RPMI7951 (cell line): ENCODE measurements around the gene ATG4B. TPM values are rescaled to one million over a fixed set of nuclear protein-coding genes. Genes with fewer than 3 reads are reported as not detected.

Experiments used
- DNase-seq: peaks from one replicate; pipeline ENCODE4 v3.0.0-alpha.2; 2012; ENCODE audit warnings: low read depth
- total RNA-seq: library from RNA; depleted of rRNA; stranded (reverse); fragments of >200 nt; shearing (Covaris generic); gene quantifications from 2 replicates; pipeline ENCODE4 v1.2.3, GENCODE V29; 2014; rRNA removed

Gene ATG4B
- total RNA-seq, 1 experiment from 2014 or later, result 79.8 TPM

- no peak for DNase-seq
These were observed 52.8 kb downstream of the ATG4B start for GRCh38 chr2:241690202-241690717.

- DNase-seq, result peak; percentile 46
These were observed 55.0 kb downstream of the ATG4B start for GRCh38 chr2:241692448-241692847.

DNA sequence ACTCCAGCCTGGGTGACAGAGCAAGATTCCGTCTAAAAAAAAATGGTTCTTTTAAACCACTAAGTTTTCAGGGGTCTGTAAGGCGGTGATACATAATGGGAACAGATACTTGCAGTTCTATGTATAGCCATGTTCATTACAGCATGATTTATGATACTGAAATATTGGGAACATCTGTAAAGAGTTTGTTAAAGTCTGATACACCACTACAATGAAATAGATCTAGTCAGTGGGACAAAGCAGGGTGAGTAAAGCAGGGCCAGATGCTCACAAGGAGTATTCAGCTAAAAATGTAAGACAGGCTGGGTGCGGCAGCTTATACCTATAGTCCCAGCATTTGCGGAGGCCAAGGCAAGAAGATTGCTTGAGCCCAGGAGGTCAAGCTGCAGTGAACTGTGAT lies 58.2 kb downstream of the ATG4B start:
- DNase-seq, result no peak

DNA sequence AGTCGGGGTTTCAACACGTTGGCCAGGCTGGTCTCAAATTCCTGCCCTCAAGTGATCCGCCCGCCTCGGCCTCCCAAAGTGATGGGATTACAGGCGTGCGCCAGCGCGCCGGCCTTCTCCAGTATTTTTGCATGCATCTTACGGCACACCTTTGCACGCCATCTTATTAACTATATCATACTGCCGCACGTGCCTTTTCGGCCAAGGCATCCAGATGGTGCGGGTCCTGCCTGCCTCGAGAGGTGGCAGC lies 63.6 kb downstream of the ATG4B start:
- no peak for DNase-seq

DNA sequence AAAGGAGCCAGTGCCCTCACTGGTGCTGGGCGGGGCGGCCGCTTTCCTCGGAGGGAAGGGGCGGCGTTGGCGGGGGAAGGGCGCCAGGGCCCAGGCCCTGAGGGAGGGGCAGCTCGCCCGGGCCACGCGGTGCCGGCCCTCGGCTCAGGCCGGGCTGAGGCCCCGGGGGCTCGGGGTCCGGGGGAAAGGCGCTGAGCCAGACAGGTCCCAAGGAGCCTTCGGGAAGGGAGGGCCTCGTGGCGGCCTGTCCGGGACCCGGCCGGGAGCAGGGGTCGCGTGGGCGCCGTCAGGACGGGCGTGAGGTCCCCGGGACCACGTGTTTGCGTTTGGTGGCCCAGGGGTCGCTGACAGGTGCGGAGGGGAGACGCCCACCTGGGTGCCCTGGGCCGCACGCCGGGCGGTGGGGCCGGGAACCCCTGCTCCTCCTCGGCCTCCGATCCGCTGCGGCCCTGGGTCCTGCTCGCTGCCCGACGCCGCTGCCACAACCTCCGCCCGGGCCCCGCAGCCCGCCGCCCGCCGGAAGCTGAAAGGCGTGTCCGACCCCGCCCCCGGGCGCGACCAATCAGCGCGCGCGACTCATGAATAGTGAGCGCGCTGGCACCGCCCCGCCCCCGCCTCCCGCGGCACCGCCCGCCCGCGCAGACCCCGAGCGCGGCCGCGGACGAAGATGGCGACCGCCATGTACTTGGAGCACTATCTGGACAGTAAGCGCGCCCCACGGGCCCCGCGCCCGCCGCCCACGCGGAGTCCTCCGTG lies 64.1 kb downstream of the ATG4B start, which contains the start of gene ING5:
TSS of gene ING5 (plus strand) at position 641 of the 756 bp plus-strand sequence. CDS start at position 668, 27 bp downstream.
- peak; percentile 91 for DNase-seq

- peak; percentile 72 for DNase-seq
These were observed 64.9 kb downstream of the ATG4B start for GRCh38 chr2:241702155-241703031.

- peak; percentile 31 for DNase-seq
These were observed 65.6 kb downstream of the ATG4B start for GRCh38 chr2:241703032-241703604.

DNA sequence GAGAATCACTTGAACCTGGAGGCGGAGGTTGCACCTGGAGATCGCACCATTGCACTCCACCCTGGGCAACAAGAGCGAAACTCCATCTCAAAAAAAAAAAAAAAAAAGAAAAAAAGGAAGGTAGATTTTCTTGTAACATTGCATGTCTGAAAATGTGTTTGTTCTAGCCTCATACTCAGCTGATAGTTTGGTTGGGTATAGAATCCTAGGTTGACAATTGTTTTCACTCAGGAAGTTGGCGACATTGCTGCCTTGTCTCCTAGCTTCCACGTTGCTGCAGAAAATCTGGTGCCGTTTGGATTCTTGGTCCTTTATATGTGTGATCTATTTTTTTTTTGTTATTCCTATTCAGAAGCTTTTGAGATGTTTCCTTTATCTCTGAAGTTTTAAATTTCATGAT lies 69.0 kb downstream of the ATG4B start:
- DNase-seq, result no peak

DNA sequence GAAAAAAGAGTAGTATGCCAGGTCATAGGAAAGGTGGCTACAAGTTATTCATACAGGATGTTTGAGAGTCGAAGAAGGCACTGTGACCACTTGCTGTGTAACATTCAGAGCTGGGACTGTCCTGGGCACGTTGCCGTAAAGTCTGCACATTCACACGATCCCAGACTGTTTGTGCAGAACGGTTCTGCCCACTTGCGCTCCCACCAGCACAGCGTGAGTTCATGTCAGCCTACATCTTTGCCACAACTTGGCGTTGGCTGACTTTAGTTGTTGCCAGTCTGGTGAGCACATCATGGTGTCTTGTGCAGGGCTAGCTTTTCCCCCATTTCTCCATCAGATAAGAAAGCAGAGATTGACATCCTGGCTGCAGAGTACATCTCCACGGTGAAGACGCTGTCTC lies 71.4 kb downstream of the ATG4B start:
- DNase-seq, result no peak

- DNase-seq, result no peak
These were observed 81.6 kb downstream of the ATG4B start for GRCh38 chr2:241719093-241719492.

DNA sequence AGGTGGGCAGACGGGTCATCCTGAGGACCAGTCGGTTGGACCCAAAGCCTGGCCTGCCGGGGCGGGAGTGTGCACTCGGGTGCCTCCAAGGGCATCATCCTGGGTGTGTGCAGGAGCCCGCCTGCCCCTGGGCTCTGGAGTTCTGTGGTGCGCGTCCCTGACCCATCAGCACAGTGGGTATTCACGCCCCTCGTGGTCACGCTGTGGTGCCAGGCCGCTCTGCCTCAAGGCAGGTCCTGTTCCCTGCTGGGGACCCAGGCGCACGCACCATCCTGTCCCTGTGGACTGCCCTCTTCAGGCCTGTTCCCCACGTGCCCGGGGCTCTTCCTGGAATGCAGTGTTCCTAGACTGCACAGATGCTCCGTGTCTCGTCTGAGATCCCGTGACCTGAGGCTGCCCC lies 82.6 kb downstream of the ATG4B start:
- no peak for DNase-seq

GRCh38 chr2:241720560-241720959 lies 83.1 kb downstream of the ATG4B start:
- DNase-seq, result no peak

GRCh38 chr2:241721852-241722251 lies 84.4 kb downstream of the ATG4B start:
- no peak for DNase-seq

GRCh38 chr2:241722896-241723454 lies 85.5 kb downstream of the ATG4B start:
- DNase-seq, result no peak

Other genes starting within 250 kb of the ATG4B start
- 158 and 188 TPM in 2 replicates for gene STK25, start 129.1 kb upstream of the ATG4B start, total RNA-seq
- 13.1 and 13.2 TPM in 2 replicates for gene BOK, start 78.9 kb upstream of the ATG4B start, total RNA-seq
- gene THAP4, start 535 bp upstream of the ATG4B start, total RNA-seq, result 33.0 and 33.5 TPM in 2 replicates
- gene DTYMK, start 49.1 kb downstream of the ATG4B start, total RNA-seq, result 155 and 173 TPM in 2 replicates
- 10.7 and 24.9 TPM in 2 replicates for gene ING5, start 64.3 kb downstream of the ATG4B start, total RNA-seq
- gene D2HGDH, start 96.9 kb downstream of the ATG4B start, total RNA-seq, result 5.6 and 15.4 TPM in 2 replicates
- gene GAL3ST2, start 139.1 kb downstream of the ATG4B start, total RNA-seq, result not detected in 2 replicates
- gene NEU4, start 171.5 kb downstream of the ATG4B start, total RNA-seq, result not detected in 2 replicates
- not detected in 2 replicates for gene PDCD1, start 221.2 kb downstream of the ATG4B start, total RNA-seq
- gene RTP5, start 232.0 kb downstream of the ATG4B start, total RNA-seq, result not detected in 2 replicates